ENCODE measurements around the gene C1orf226. TPM values are rescaled to one million over a fixed set of nuclear protein-coding genes. Genes with fewer than 3 reads are reported as not detected.

Gene C1orf226
- total and polyA plus RNA-seq, 2 experiments from 2014 or later, result 2.8 to 6.6 TPM

- WGBS (ENCODE audit: low lambda C conversion rate, missing lambda C conversion rate), result 83% methylated on average over 8 of the region's 8 CpGs
- Histone ChIP-seq H3K4me1 (ENCODE audit: insufficient read depth) (no peaks in the 10 kb centered on the region), H3K27me3 (no peaks in the 10 kb centered on the region), H3K9me3 (ENCODE audit: low read depth) (no peaks in the 10 kb centered on the region), H3K4me2 (no peak overlapping the region), H3K79me2 (no peaks in the 10 kb centered on the region), H3K9me2 (replicated peaks; ENCODE audit: insufficient read depth) (no peaks in the 10 kb centered on the region), H2AFZ (no peak overlapping the region), H3K36me3 (replicated peaks; ENCODE audit: insufficient read depth, low read depth) (no peaks in the 10 kb centered on the region), H4K20me1 (ENCODE audit: insufficient read depth, poor library complexity, severe bottlenecking) (no peaks in the 10 kb centered on the region), H3K27ac (no peak overlapping the region), H3K4me3 (no peak overlapping the region)
- TF ChIP-seq EZH2phosphoT487 (IDR thresholded peaks at IDR 0.05; ENCODE audit: low read depth, severe bottlenecking, unreplicated experiment) (no peak), EZH2 (IDR thresholded peaks at IDR 0.05; ENCODE audit: borderline replicate concordance) (no peak), CTCF (IDR thresholded peaks at IDR 0.05; ENCODE audit: poor library complexity) (no peak)
- no peak for DNase-seq (ENCODE audit: low spot score)
Measured at GRCh38 chr1:162375463-162375862, 6.1 kb upstream of the C1orf226 start.

GRCh38 chr1:162376691-162377090, 4.8 kb upstream of the C1orf226 start, which contains the start of gene SPATA46:
TSS of gene SPATA46 (minus strand) at chr1:162376854. CDS start at chr1:162376790, 64 bp downstream.
- Histone ChIP-seq H4K20me1 (ENCODE audit: insufficient read depth, poor library complexity, severe bottlenecking) (no peaks in the 10 kb centered on the region), H3K9me2 (replicated peaks; ENCODE audit: insufficient read depth) (no peaks in the 10 kb centered on the region), H3K79me2 (no peaks in the 10 kb centered on the region), H3K4me3 (no peak within 1 kb of the TSS), H3K4me2 (no peak within 1 kb of the TSS), H2AFZ (no peak within 1 kb of the TSS), H3K27me3 (no peaks in the 10 kb centered on the region), H3K36me3 (replicated peaks; ENCODE audit: insufficient read depth, low read depth) (no peaks in the 10 kb centered on the region), H3K27ac (no peak within 1 kb of the TSS), H3K4me1 (ENCODE audit: insufficient read depth) (no peaks in the 10 kb centered on the region), H3K9me3 (ENCODE audit: low read depth) (no peaks in the 10 kb centered on the region)
- no peak for TF ChIP-seq EZH2 (IDR thresholded peaks at IDR 0.05; ENCODE audit: borderline replicate concordance)
- TF ChIP-seq CTCF (IDR thresholded peaks at IDR 0.05; ENCODE audit: poor library complexity), result no peak
- TF ChIP-seq EZH2phosphoT487 (IDR thresholded peaks at IDR 0.05; ENCODE audit: low read depth, severe bottlenecking, unreplicated experiment), result no peak
- no peak for DNase-seq (ENCODE audit: low spot score)
- WGBS (ENCODE audit: low lambda C conversion rate, missing lambda C conversion rate), result 95% methylated on average over 5 of the region's 5 CpGs

GRCh38 chr1:162380061-162380846, 1.3 kb upstream of the C1orf226 start:
- no peaks in the 10 kb centered on the region for H4K20me1 ChIP-seq (ENCODE audit: insufficient read depth, poor library complexity, severe bottlenecking)
- no peaks in the 10 kb centered on the region for H3K27me3 ChIP-seq
- H3K79me2 ChIP-seq, result no peaks in the 10 kb centered on the region
- no peak overlapping the region for H3K4me3 ChIP-seq
- no peak for TF ChIP-seq CTCF (IDR thresholded peaks at IDR 0.05; ENCODE audit: poor library complexity)
- no peak for TF ChIP-seq EZH2phosphoT487 (IDR thresholded peaks at IDR 0.05; ENCODE audit: low read depth, severe bottlenecking, unreplicated experiment)
- TF ChIP-seq EZH2 (IDR thresholded peaks at IDR 0.05; ENCODE audit: borderline replicate concordance), result no peak
- 84% methylated on average over 6 of the region's 6 CpGs for WGBS (ENCODE audit: low lambda C conversion rate, missing lambda C conversion rate)
- peak overlapping the region; percentile 88 for H3K27ac ChIP-seq
- H2AFZ ChIP-seq, result no peak overlapping the region
- H3K9me3 ChIP-seq (ENCODE audit: low read depth), result no peaks in the 10 kb centered on the region
- no peak overlapping the region for H3K4me2 ChIP-seq
- no peak for DNase-seq (ENCODE audit: low spot score)
- H3K4me1 ChIP-seq (ENCODE audit: insufficient read depth), result peaks cover 14% of the 10 kb centered on the region
- H3K36me3 ChIP-seq (replicated peaks; ENCODE audit: insufficient read depth, low read depth), result no peaks in the 10 kb centered on the region
- H3K9me2 ChIP-seq (replicated peaks; ENCODE audit: insufficient read depth), result no peaks in the 10 kb centered on the region

Measured in hepatocyte (in vitro differentiated cells).